Measurements from ENCODE around the gene HSD17B12.

The HSD17B12 gene

GRCh38 chr11:43712676-43713075 is 32.1 kb downstream of the HSD17B12 start:
- TF ChIP-seq CTCF (IDR thresholded peaks at IDR 0.05; ENCODE audit: extremely low read depth, insufficient read depth, missing control alignments), result no peak
- in situ Hi-C loops (cut with MboI; ENCODE audit: low pct_unique_long_range_greater_than_20kb, low sequenced_read_pairs, unreplicated experiment), result no loop called here
- DNase-seq (ENCODE audit: low spot score), result no peak

- in situ Hi-C loops (cut with MboI; ENCODE audit: low pct_unique_long_range_greater_than_20kb, low sequenced_read_pairs, unreplicated experiment), result no loop called here
- no peak for TF ChIP-seq CTCF (IDR thresholded peaks at IDR 0.05; ENCODE audit: extremely low read depth, insufficient read depth, missing control alignments)
- no peak for DNase-seq (ENCODE audit: low spot score)
These were observed 37.8 kb downstream of the HSD17B12 start for GRCh38 chr11:43718373-43718772.

GRCh38 chr11:43723617-43724016 is 43.1 kb downstream of the HSD17B12 start:
- TF ChIP-seq CTCF (IDR thresholded peaks at IDR 0.05; ENCODE audit: extremely low read depth, insufficient read depth, missing control alignments), result no peak
- in situ Hi-C loops (cut with MboI; ENCODE audit: low pct_unique_long_range_greater_than_20kb, low sequenced_read_pairs, unreplicated experiment), result no loop called here
- no peak for DNase-seq (ENCODE audit: low spot score)

GRCh38 chr11:43732225-43732624 is 51.7 kb downstream of the HSD17B12 start:
- TF ChIP-seq CTCF (IDR thresholded peaks at IDR 0.05; ENCODE audit: extremely low read depth, insufficient read depth, missing control alignments), result no peak
- no peak for DNase-seq (ENCODE audit: low spot score)
- in situ Hi-C loops (cut with MboI; ENCODE audit: low pct_unique_long_range_greater_than_20kb, low sequenced_read_pairs, unreplicated experiment), result no loop called here

- in situ Hi-C loops (cut with MboI; ENCODE audit: low pct_unique_long_range_greater_than_20kb, low sequenced_read_pairs, unreplicated experiment), result no loop called here
- no peak for TF ChIP-seq CTCF (IDR thresholded peaks at IDR 0.05; ENCODE audit: extremely low read depth, insufficient read depth, missing control alignments)
- DNase-seq (ENCODE audit: low spot score), result no peak
These were observed 53.7 kb downstream of the HSD17B12 start for GRCh38 chr11:43734256-43734655.

- in situ Hi-C loops (cut with MboI; ENCODE audit: low pct_unique_long_range_greater_than_20kb, low sequenced_read_pairs, unreplicated experiment), result no loop called here
- TF ChIP-seq CTCF (IDR thresholded peaks at IDR 0.05; ENCODE audit: extremely low read depth, insufficient read depth, missing control alignments), result no peak
- DNase-seq (ENCODE audit: low spot score), result no peak
These were observed 54.6 kb downstream of the HSD17B12 start for GRCh38 chr11:43735115-43735514.

- TF ChIP-seq CTCF (IDR thresholded peaks at IDR 0.05; ENCODE audit: extremely low read depth, insufficient read depth, missing control alignments), result no peak
- no peak for DNase-seq (ENCODE audit: low spot score)
- in situ Hi-C loops (cut with MboI; ENCODE audit: low pct_unique_long_range_greater_than_20kb, low sequenced_read_pairs, unreplicated experiment), result no loop called here
These were observed 55.4 kb downstream of the HSD17B12 start for GRCh38 chr11:43735961-43736360.
